ENCODE data around the gene NUMB. TPM values are rescaled to one million over a fixed set of nuclear protein-coding genes. Genes with fewer than 3 reads are reported as not detected.

The NUMB gene
- total and polyA plus RNA-seq, 2 donors (not counting 3 experiments of a cell fraction or from before 2014, with no cell fraction given), result 128 to 164 TPM

DNA sequence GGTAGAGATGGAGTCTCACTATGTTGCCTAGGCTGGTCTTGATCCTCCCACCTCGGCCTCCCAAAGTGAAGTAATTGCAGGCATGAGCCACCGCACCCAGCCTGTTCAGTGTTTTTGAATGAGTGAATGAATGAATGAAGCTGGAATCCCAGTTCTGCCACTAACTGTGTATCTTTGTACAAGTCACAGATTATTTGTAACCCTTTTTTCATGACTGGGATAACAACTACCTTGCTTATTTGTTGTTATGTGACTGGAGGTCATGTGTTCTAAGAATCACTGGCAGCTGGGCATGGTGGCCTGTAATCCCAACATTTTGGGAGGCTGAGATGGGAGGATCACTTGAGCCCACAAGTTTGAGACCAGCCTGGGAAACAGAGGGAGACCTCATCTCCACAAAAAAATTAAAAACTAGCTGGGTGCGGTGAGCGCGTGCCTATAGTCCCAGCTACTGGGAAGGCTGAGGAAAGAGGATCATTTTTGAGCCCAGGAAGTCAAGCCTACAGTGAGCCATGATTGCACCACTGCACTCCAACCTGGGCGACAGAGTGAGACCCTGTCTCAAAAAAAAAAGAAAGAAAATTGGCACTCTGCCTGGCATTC lies 13.3 kb upstream of the NUMB start:
- DNase-seq (ENCODE audit: low read depth, low spot score), result no peak
- Histone ChIP-seq H3K9me3 (replicated peaks; ENCODE audit: control insufficient read depth, insufficient read depth, low read length) (no peaks in the 10 kb centered on the region), H2AFZ (ENCODE audit: low read depth, low read length) (no peak overlapping the region), H3K4me1 (ENCODE audit: control insufficient read depth, extremely low read depth, insufficient read depth, low read length) (peaks cover 7% of the 10 kb centered on the region), H3K27me3 (ENCODE audit: control insufficient read depth in 2 of 2, insufficient read depth in 2 of 2, low read length in 2 of 2) (no peaks in the 10 kb centered on the region), H3K4me3 (replicated peaks in 1 of 3; ENCODE audit: insufficient read depth in 1 of 3, low read depth in 1 of 3, low read length in 3 of 3) (no peak overlapping the region), H3K27ac (ENCODE audit: insufficient read depth, low read depth, low read length) (no peak overlapping the region), H3K9ac (replicated peaks; ENCODE audit: extremely low read depth, insufficient read depth, low read length) (no peak overlapping the region), H4K20me1 (replicated peaks; ENCODE audit: control insufficient read depth, extremely low read depth, insufficient read depth, low read length) (no peaks in the 10 kb centered on the region), H3K4me2 (ENCODE audit: insufficient read depth, low read length) (no peak overlapping the region), H3K36me3 (ENCODE audit: control insufficient read depth in 2 of 2, extremely low read depth in 1 of 2, insufficient read depth in 2 of 2, low read length in 2 of 2) (no peaks in the 10 kb centered on the region), H3K79me2 (ENCODE audit: control insufficient read depth, insufficient read depth, low read length) (no peaks in the 10 kb centered on the region), H3K9me1 (replicated peaks; ENCODE audit: control insufficient read depth, extremely low read depth, insufficient read depth, low read length) (peaks cover 2% of the 10 kb centered on the region)
- intact Hi-C loops (cut with micrococcal nuclease) (loop anchor here (1.0 kb wide), 2 partner anchors 176 to 298 kb away; no protein-coding TSS in a partner anchor), dilution Hi-C loops (cut with MboI; ENCODE audit: extremely low pct_ligation_motif_present, low sequenced_read_pairs) (loop anchor here (25.0 kb wide), 2 partner anchors 184 to 284 kb away; no protein-coding TSS in a partner anchor)
- BruUV-seq (replicated peaks), result no TSS peak
- CTCF ChIA-PET, result interaction anchor here (0.7 to 11.5 kb wide), 58 partner anchors 9 to 957 kb away, joined by 3 to 559 read pairs (median 5); partner anchors contain the start of gene NUMB
- no peak for FAIRE-seq
- POLR2A ChIA-PET, result interaction anchor here (1.0 to 1.6 kb wide), 3 partner anchors 10 to 177 kb away, joined by 3 to 4 read pairs (median 3); no protein-coding TSS in a partner anchor
- no peak for TF ChIP-seq FOS (IDR thresholded peaks at IDR 0.05; ENCODE audit: borderline replicate concordance, insufficient read depth, low read length)
- TF ChIP-seq JUN (IDR thresholded peaks at IDR 0.05; ENCODE audit: borderline replicate concordance, insufficient read depth, insufficient read length, low read depth), result no peak

DNA sequence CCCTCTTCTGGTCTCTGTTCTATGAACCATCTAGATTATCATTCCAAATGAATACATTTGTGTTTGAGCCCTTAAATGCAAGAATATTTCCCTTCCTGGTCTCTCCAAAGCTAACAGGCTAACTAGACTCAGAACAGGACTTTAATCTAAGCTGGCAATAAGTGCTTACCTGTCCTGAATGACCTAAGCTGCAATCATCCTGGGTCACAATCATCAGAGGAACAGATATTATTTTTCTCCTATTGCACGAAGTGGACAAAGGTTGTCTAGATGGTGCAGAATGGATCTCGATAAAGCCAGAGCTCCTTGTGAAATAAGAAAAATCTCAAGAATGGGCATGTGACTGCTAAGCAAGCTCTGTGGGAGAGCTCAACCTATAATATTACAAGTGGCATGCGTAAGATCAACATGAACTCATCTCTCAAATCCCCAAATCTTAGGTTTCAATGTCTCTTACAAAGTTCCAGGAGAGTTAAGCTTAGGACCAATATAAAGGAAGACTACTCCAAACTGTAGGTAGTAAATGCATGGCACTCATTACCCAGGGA lies 10.6 kb upstream of the NUMB start:
- H3K4me3 ChIP-seq (replicated peaks in 1 of 3; ENCODE audit: insufficient read depth in 1 of 3, low read depth in 1 of 3, low read length in 3 of 3), result no peak overlapping the region
- ChIA-PET POLR2A (no interaction called here), CTCF (interaction anchor here (1.1 to 11.5 kb wide), 4 partner anchors 132 to 296 kb away, joined by 3 to 559 read pairs (median 7); no protein-coding TSS in a partner anchor)
- H4K20me1 ChIP-seq (replicated peaks; ENCODE audit: control insufficient read depth, extremely low read depth, insufficient read depth, low read length), result no peaks in the 10 kb centered on the region
- no peaks in the 10 kb centered on the region for H3K79me2 ChIP-seq (ENCODE audit: control insufficient read depth, insufficient read depth, low read length)
- dilution Hi-C loops (cut with MboI; ENCODE audit: extremely low pct_ligation_motif_present, low sequenced_read_pairs) (loop anchor here (25.0 kb wide), 2 partner anchors 182 to 282 kb away; no protein-coding TSS in a partner anchor), intact Hi-C loops (cut with micrococcal nuclease) (no loop called here)
- DNase-seq (ENCODE audit: low read depth, low spot score) (no peak), FAIRE-seq (no peak)
- no peak overlapping the region for H2AFZ ChIP-seq (ENCODE audit: low read depth, low read length)
- peaks cover 2% of the 10 kb centered on the region for H3K9me1 ChIP-seq (replicated peaks; ENCODE audit: control insufficient read depth, extremely low read depth, insufficient read depth, low read length)
- no peaks in the 10 kb centered on the region for H3K36me3 ChIP-seq (ENCODE audit: control insufficient read depth in 2 of 2, extremely low read depth in 1 of 2, insufficient read depth in 2 of 2, low read length in 2 of 2)
- BruUV-seq (replicated peaks), result no TSS peak
- no peak overlapping the region for H3K9ac ChIP-seq (replicated peaks; ENCODE audit: extremely low read depth, insufficient read depth, low read length)
- H3K4me1 ChIP-seq (ENCODE audit: control insufficient read depth, extremely low read depth, insufficient read depth, low read length), result peaks cover 30% of the 10 kb centered on the region
- H3K9me3 ChIP-seq (replicated peaks; ENCODE audit: control insufficient read depth, insufficient read depth, low read length), result no peaks in the 10 kb centered on the region
- no peaks in the 10 kb centered on the region for H3K27me3 ChIP-seq (ENCODE audit: control insufficient read depth in 2 of 2, insufficient read depth in 2 of 2, low read length in 2 of 2)
- no peak overlapping the region for H3K4me2 ChIP-seq (ENCODE audit: insufficient read depth, low read length)
- H3K27ac ChIP-seq (ENCODE audit: insufficient read depth, low read depth, low read length), result no peak overlapping the region
- TF ChIP-seq POLR2A (IDR thresholded peaks at IDR 0.05; ENCODE audit: low read depth, low read length) (no peak), EZH2 (IDR thresholded peaks at IDR 0.05; ENCODE audit: borderline replicate concordance, low read depth, low read length, severe bottlenecking) (no peak), FOS (IDR thresholded peaks at IDR 0.05; ENCODE audit: borderline replicate concordance, insufficient read depth, low read length) (no peak), POLR2AphosphoS5 (IDR thresholded peaks at IDR 0.05; ENCODE audit: insufficient read depth, low read depth, low read length) (no peak), MYC (IDR thresholded peaks at IDR 0.05; ENCODE audit: low read depth, low read length) (no peak), JUN (IDR thresholded peaks at IDR 0.05; ENCODE audit: borderline replicate concordance, insufficient read depth, insufficient read length, low read depth) (no peak)

All from endothelial cell of umbilical vein (primary cell).